GM21515 (cell line): ENCODE data around the gene USP36.
"Not testable (repeated sequence)": the region's sequence is repeated elsewhere in the genome, so short reads cannot be mapped to it uniquely, and the experiment has no call there.

ENCODE experiments used
- ATAC-seq: cut with Tn5 transposase; IDR thresholded peaks from one replicate; pipeline ENCODE4 v1.9.1; 2021; ENCODE audit not compliant: unreplicated experiment

USP36 gene

DNA sequence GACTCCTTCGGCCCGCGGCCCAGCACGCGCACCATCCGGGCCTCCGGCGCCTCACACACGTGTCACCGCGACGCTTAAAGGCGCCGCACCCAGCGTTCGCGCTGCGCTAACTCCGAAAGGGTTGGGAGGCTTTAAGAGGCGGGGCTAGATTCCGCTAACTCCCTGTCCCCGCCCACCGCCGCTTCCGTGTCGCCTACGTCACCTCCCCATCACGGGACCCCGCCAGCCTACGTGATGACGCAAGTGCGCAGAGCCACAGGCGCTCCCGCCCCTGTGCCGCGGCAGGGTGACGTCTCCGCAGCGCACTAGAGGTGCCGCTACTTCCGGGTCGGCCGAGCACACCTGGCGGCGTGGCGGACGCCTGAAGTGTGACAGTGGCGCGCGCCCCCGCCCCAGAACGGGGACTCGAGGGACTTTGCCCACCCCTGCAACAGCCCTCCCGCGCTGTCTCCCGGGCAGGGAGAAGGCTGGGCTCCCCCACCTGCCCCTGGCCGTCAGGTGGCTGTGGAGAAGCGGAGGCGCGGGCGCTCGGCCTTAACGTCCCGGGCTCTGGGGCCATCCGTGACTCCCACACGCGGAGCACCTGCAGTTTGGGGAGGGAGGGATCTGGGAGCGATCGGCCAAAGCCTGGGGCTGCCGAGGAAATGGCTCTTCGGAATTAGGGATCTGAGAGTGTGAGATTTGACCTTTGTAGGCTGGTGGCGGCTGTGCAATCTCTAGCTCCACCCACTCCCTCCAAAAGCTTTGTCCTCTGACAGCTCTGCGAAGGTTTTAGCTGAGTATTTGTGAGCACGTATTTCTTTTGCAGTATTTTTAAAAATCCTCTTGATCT is at the start of gene USP36:
Gene USP36 (minus strand): TSS at position 35 of the 832 bp plus-strand sequence. CDS start 4,451 bp downstream, outside the sequence.
- ATAC-seq, result peak; percentile 84

DNA sequence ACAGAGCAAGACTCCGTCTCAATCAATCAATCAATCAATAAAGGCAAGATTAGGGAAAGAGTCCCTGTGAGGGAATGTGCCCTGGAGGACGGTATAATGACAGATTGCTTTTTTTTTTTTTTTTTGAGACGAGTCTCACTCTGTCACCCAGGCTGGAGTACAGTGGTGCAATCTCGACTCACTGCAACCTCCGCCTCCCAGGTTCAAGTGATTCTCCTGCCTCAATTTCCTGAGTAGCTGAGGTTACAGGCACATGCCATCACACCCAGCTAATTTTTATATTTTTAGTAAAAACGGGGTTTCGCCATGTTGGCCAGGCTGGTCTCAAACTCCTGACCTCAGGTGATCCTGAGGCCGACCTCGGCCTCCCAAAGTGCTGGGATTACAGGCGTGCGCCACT is 49.5 kb upstream of the USP36 start:
- ATAC-seq, result not testable (repeated sequence)

DNA sequence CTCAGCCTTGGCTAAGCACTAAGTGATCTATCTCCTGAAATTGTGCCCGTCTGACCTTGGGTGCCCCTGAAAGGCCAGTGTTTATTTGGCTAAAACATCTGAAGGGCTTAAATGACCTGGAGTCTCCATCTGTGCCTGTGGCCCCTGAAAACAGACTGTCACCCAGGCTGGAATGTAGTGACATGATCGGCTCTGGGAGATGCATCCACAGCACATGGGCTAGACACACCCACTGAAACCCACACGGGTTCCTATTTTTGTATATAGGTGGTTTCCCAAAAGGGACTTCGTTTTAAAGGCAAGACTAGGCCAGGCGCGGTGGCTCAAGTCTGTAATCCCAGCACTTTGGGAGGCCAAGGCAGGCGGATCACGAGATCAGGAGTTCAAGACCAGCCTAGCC is 48.9 kb upstream of the USP36 start:
- no peak for ATAC-seq

DNA sequence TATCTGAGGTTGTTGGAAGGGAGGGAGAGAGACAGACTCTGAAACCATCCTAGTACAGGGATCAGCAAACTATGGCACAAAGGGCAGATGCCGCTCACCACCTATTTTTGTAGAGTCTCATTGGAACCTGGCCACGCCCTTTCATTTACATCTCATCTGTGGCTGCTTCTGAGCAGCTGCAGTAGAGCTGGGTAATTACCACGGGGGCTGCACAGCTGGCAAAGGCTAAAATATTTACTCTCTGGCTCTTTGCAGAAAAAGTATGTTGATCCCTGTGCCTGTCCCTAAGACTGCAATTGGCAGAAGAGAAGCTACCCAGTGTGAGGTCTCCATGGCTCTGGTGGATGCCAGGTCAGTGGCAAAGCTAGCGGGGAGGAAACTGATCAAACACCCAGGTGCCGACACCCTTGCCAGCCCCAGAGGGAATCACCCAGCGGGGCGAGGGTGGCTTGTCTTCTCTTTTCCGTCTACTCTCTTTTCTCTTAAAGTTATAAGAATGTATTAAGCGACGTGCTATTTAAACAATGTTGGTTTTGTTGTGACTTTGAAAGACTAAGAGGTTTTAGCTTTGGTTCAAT is 48.4 kb upstream of the USP36 start:
- no peak for ATAC-seq

DNA sequence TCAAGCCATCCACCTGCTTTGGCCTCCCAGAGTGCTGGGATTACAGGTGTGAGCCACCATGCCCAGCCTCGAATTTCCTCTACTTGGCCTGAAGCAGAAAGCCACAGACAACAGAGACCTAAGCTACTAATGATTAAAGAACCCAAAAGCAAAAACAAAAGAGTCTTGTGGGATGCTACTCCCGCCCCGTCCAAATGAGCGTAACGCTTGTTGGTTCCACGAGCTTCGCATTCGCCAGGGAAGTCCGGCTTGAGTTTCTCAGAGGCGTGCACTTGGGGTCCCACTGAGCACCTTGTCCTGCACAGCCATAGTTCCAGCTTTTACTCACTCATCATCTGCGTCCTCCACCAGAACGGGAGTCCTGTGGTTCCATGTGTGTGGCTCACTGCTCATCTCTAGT is 46.3 kb upstream of the USP36 start:
- ATAC-seq, result no peak

DNA sequence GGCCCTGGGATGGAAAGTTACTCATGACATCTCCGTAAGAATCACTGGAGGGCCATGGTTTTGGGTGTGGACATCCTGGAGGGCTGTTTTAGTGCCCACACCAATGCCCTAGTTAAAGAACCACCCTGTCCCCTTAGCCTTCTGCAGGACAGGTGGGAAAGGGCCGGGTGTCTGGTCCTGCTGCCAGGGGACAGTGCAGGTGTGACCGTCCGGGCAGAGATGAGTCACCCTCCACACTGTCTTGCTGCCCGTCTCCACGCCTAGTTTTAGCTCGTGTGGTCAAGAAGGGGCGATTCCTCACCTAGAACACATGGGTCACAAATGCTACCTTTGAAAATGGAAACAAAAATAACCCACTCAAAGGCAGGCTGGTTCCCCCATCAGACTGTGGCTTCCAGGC is 45.3 kb upstream of the USP36 start:
- ATAC-seq, result no peak

DNA sequence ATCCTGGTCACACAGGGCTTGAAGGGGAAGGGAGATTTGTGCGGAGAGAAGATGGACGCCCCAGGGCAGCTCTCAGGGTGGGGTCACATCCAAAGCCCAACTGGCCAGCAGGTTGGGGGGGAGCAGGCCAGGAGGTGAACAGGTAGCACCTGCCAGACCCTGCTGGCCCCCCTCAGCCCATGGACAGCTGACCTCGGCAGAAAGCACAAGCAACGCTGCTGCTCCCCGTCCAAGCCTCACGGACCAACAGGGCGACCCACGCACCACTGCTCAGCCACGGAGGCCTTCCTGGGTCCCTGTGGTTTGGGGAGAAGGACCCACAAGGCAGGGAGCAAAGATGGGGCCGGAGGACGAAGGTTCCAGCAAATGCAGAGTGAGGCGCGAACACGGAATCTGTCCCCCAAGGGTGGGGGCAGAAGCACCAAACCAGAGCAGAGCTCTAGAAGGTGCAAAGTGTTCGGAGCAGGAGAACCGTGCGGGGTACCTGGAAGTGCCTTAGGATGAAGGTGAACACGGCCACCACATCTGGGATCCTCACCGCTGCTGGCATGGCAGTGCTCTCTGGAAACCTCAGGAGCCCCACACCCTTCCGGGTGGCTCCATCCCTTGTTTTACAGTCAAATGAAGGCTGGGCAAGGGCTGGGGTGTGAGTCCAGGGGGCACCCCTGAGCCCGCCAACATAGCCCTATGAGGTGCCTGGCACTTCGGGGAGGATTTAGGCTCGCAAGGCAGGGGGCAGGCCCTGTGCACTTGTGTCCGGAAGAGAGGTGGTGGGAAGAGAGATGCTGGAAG is 44.5 kb upstream of the USP36 start:
- ATAC-seq, result no peak

DNA sequence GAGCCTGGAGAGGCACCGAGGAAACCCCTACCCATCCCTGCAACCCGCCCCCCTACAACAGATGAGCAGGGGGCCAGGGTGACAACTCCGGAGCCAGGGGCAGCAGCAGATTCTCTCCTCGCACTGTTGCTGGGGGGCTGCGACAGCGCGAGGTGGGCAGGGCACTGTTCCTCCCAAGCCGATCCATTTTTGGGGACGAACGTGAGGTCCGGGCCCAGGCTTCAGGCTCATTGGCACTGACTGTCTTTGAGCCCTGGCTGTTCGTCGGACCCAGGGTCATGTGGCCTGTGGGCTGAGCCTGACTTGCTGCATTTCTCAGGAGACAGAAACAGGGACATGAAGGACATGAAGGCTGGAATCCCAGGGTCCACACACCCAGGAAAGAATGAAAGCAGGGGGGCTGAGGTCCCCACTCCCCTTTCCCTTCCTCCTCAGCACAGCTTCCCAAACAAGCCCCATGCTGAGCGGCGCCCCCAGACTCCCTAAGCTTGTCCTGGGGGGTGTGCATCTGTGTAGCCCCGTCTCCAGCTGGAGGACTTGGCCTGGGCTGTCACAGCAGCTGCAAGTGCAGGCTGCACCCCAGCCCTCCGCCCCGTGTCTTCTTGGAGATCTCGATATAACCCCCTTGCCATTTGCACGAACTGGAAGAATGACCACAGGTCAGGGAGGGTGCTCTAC is 43.7 kb upstream of the USP36 start:
- no peak for ATAC-seq

DNA sequence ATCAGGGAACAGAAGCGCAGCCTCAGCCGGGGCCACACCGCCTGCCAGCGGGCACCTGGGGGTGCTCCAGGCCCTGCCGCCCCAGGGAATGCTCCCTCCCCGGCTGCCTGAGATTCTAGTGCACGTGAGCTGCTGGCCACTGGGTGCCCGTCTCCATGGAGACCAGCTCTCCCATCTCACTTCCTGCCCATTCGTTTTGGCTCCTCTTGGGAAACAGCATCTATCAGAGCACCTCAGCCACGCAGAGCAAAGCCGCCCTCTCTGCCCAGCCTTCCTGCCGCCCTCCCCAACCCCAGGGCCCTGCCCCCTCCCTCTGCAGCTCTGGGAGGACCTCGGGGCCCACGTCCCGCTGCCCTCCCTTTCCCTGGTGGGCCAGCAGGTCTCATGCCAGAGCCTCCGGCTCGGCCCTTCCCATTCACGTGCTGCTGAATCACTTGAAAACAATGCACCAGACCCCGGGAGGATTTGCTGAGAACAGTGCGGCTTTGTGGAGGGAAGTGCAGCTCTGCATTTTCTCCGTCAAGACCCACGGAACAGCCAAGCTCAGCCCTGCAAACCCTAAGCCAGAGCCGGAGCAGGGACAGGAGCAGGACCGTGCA is 43.0 kb upstream of the USP36 start:
- no peak for ATAC-seq

DNA sequence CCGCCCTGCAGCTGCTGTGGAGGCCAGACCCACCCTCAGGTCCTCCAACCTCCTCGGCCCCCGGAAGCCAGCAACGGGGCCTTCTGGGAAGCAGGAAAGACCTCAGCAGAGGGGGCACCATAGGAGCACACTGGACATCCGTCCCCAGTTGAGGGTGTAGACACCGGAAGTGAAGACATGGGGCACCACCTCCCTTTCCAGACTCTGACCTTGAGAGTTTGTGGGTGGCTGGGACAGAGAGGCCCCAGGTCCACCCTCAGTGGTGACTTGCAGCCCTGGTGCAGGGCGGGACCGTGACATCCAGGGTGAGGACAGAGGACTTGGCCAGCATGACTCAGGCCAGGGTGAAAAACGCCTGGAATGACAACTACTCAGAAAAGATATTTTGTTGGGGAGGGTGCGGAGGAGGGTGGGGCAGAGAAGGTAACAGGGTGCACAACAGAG is 42.5 kb upstream of the USP36 start:
- ATAC-seq, result no peak

DNA sequence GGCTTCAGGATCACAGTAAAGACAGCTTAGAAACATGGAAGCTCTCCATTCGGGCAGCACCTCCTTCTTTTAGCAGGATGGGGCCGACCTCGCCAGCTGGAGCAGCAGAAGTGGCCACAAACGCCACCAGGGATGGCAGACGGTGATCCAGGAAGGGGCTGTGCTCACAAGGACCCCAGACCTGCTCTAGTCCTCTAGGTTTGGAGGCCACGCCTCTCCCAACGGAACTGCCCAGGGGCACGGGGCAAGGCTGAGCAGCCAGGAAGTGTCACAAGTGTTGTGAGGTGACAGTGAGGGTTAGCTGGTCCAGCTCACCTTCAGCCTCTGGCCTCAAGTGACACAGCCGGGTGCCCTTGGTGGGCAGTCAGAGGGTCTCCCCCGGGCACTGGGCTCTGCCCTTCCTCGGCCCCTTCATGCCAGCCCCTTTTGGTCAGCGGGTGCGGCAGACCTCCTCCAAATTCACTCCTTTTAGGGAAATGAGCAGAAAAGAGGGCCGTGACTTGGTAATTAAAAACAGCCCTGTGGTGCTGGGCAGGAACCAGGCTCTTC is 42.0 kb upstream of the USP36 start:
- ATAC-seq, result no peak

DNA sequence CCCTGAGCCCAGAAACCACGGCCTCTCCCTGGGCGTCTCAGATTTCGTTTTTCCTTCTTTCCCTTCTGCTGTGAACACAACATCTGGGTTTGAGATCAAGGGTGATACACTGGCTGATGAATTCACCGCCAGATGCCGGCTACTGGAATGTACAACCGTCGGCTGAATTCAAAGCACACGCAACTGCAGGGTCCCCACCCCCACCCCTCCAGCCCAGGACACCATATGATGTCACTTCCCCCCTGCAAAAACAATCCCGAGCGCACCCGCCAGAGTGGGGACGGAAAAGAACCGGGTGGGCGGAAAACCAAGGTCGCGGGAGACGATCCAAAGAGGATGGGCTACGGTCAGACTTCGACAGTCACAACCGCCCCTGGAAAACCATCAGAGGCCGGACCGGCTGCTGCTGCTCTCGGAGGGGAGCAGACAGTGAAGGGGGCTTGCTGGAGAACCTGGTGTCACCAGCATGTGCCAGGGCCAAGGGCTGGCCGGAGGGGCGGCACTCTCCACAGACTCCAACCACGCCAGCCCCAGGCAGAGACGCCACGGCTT is 39.1 kb upstream of the USP36 start:
- ATAC-seq, result no peak

DNA sequence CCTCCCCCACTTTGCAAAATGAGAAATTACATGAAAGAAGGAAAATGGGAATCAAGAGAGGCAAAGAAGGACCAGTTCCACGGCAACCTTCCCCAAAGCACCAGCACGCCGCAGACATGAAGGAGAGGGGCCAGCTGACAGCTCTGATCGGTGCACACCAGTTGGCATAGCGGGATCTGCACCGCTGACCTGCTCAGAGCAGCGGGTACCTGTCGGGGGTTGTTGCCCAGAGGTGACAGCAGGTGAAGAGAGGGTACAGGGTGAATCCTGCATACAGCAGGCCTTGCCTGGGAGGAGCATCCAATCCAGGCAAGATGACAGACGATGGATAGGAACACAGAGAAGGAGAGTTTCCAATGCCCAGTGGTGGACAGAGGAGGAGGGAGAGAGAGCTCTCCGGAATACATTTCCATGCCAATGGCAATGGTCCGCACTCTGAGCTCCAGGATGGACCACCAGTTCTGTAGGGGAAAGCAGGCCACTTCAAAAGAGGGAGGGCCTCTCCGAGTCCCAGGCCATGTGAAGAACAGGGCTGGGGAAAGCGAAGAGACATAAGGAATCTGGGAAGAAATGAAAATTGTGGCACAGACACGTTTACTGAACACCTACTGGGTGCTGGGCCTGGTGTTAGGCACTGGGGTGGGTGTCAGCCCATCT is 38.4 kb upstream of the USP36 start:
- no peak for ATAC-seq

DNA sequence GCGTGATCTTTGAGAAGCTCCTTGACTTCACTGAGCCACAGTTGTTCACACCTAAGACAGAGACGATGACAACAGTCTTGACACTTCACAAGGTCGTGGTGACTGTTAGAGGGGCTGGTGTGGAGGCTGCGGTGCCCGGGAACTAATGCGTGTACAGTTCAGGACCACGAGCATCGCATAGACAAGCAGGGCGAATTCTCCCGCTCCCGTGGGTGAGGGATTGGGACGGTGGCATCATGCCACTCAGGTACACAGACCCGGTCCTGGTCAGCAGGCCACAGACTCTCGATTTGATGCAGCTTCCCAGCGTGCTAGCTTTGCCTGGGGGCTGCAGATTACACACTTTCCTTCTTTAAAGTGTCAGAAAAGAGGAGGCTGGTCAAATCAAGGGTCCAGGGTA is 37.6 kb upstream of the USP36 start:
- ATAC-seq, result no peak

DNA sequence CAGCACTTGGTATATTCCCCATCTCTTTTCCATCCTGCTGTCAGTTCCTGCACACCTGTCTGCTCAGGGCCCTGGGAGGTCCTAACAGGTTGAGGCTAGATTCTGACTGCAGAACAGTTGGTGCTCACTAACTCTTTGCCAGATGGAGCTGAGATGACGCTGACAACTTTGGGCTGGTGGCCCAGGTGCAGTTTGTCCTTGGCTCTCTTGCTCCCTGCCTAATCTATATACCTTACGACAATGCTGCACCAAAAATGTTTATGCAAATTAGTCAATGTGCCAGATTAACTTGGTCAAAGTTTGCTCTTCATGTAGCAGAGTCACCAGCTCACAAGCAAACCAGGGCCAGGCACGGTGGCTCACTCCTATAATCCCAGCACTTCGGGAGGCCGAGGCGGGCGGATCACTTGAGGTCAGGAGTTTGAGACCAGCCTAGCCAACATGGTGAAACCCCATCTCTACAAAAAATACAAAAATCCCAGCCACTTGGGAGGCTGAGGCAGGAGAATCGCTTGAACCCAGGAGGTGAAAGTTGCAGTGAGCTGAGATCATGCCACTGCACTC is 36.4 kb upstream of the USP36 start:
- not testable (repeated sequence) for ATAC-seq

DNA sequence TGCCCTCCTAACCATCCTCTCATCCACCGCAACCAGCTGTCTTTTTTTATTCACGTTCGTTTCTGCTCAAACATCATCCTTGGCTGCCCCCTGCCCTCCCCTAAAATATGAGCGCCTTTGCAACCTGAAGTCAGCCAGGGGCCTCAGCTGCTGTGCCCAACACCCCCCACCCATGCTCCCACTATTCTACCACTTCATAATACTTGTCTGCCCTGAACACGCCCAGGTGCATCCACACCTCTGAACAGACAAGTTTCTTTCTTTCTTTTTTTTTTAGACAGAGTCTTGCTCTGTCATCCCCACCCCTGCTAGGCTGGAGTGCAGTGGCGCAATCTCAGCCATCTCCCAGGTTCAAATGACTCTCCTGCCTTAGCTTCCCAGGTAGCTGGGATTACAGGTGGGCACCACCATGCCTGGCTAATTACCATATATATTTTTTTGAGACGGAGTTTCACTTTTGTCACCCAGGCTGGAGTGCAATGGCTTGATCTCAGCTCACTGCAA is 35.5 kb upstream of the USP36 start:
- ATAC-seq, result no peak

DNA sequence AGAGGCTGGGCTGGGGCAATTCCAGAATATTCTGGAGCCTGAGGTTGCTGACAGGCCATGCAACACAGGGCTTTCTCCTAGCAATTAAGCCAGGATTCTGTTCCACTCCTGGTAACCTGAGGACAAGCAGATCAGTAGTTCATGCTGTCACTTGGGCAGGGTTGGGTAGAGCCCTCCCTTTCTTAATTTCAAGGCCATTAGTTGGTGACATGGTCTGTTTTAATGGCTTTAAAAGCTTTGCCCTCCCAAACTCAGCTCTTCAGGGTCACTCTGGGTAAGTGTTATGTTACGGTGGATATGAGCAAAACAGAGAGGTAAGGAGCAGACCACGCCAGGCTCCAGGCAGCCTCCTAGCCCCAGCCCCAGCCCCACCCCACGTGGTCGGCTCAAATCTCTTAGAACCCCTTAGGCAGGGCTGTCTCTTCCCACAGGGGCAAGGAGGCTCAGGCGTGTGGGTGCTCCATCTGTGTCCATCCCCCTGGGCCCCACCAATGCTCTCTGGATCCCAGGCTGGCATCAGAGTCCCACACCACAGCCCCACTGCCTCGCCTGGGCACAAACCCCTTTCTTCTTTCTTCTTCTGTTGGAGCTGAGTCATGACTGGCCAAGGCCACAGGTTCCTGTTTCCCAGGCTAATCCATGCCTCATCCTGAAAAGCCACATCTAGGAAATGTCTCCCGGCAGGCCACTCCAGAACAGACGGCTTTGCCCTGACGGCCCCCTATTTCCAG is 34.9 kb upstream of the USP36 start:
- no peak for ATAC-seq

DNA sequence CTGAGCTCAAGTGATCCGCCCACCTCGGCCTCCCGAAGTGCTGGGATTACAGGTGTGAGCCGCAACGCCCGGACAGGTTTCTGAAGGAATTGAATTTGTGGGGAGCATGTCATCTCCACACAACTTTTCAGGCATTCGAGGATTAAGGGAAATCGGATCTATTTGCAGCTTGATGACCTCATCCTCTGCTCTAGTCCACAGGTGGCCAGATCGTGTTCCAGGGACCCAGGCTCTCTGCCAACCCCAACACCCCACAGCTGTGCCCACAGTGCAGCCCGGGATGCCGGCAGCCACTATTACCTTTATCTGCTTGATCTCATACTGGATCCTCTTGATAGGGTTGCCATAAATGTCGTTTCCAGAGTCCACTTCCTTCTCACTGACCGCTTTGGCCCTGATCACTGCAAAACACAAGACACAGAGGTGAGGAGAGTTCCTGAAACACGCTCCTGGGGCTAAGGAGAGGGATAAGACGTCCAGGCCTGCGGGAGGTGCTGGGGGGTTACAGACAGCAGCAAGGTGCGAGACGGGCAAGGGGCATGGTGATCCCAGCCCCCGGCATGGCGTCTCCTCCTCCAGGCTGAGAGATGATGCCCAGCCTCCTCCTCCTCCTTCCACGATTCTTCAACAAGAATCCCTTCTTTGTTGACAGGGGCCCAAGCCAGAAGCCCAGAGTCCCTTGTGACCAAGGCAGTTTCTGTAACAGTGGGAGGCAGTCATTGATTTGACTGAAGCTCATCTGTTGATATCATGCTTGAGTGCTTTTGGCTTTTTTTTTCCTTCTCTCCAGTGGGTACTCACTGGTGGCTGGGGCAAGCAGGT is 33.1 kb upstream of the USP36 start:
- no peak for ATAC-seq
